Gastroesophageal sphincter (tissue), 4 donors: Measurements from ENCODE around the gene THNSL1. TPM values are rescaled to one million over a fixed set of nuclear protein-coding genes. Genes with fewer than 3 reads are reported as not detected.

Experiments used
- ATAC-seq: fragments of 150-250 bp; one replicate; pipeline ENCODE4 v1.9.1; 2016; ENCODE audit warnings: mild to moderate bottlenecking, moderate library complexity
- H3K27ac ChIP-seq, 4 donors: fragments of 200-600 bp; sonication (generic) in 3 of 4; 1 replicate in 3 of 4; 2 replicates in 1 of 4; pipeline ENCODE4 v1.5.1; 2016 to 2019
- H3K27me3 ChIP-seq: fragments of 200-600 bp; sonication (generic); one replicate; pipeline ENCODE4 v1.5.1; 2019
- H3K36me3 ChIP-seq, 2 donors: fragments of 200-600 bp; sonication (generic); one replicate each; pipeline ENCODE4 v1.5.1; 2019; ENCODE audit warnings: control low read depth in 1 of 2
- H3K4me1 ChIP-seq, 3 donors: fragments of 200-600 bp; sonication (generic); 1 replicate in 2 of 3; 2 replicates in 1 of 3; pipeline ENCODE4 v1.5.1; 2016 to 2019; ENCODE audit warnings: control low read depth in 2 of 3
- H3K4me3 ChIP-seq, 2 donors: fragments of 200-600 bp; sonication (generic); one replicate each; pipeline ENCODE4 v1.5.1; 2019; ENCODE audit warnings: mild to moderate bottlenecking in 1 of 2, moderate library complexity in 1 of 2
- H3K9me3 ChIP-seq, 3 donors: fragments of 200-600 bp; sonication (generic); one replicate each; pipeline ENCODE4 v1.5.1; 2017 to 2019; ENCODE audit warnings: control low read depth in 2 of 3
- CTCF ChIP-seq, 4 experiments: fragments of 200-600 bp in 2 of 4; fragments of 450-650 bp in 2 of 4; sonication (generic) in 1 of 4; IDR thresholded peaks; one replicate each; pipeline ENCODE4 v1.5.1; 2017 to 2019; ENCODE audit warnings: antibody characterized with exemption in 4 of 4, mild to moderate bottlenecking in 2 of 4, moderate library complexity in 2 of 4
- EP300 ChIP-seq: sonication (generic); formaldehyde crosslinking; IDR thresholded peaks from one replicate; pipeline ENCODE4 v1.6.1; 2017; ENCODE audit warnings: antibody characterized with exemption, mild to moderate bottlenecking
- POLR2A ChIP-seq, 2 donors: fragments of 450-650 bp; IDR thresholded peaks; one replicate each; pipeline ENCODE4 v1.6.1; 2017; ENCODE audit warnings: antibody characterized with exemption in 2 of 2, mild to moderate bottlenecking in 2 of 2, moderate library complexity in 1 of 2
- POLR2AphosphoS5 ChIP-seq: sonication (generic); formaldehyde crosslinking; IDR thresholded peaks from one replicate; pipeline ENCODE4 v1.6.1; 2017; ENCODE audit warnings: antibody characterized with exemption
- WGBS, 2 donors: methylation state at CpG; one replicate each; pipeline ENCODE4 v1.1.5; 2018; ENCODE audit warnings: low coverage in 1 of 2; 5-methylcytosine and 5-hydroxymethylcytosine counted together
- total RNA-seq, 4 donors: library from RNA; depleted of rRNA; stranded (reverse); fragments of >200 nt; gene quantifications; one replicate each; pipeline ENCODE4 v1.1.0, GENCODE V29; 2016

Gene THNSL1
- total RNA-seq, 4 donors from 2014 or later: 0.73 to 2.2 (median 1.3) TPM

GRCh38 chr10:25063644-25064043, 47.2 kb downstream of the THNSL1 start:
- Histone ChIP-seq H3K4me3 (no peak overlapping the region), H3K27me3 (peaks cover 4% of the 10 kb centered on the region), H3K36me3 (no peaks in the 10 kb centered on the region), H3K9me3 (no peaks in the 10 kb centered on the region), H3K27ac (no peak overlapping the region), H3K4me1 (no peaks in the 10 kb centered on the region)
- no peak for TF ChIP-seq EP300
- 91% methylated on average over 8 of the region's 8 CpGs; no CpG with 5 or more reads in 1 of the 2 donors for WGBS, 2 donors
- ATAC-seq: no peak

- no peaks in the 10 kb centered on the region for H3K9me3 ChIP-seq
- 83 to 100% methylated on average over 1 to 2 of the region's 2 CpGs for WGBS, 2 donors
These were observed 48.0 kb downstream of the THNSL1 start for GRCh38 chr10:25064401-25064800.

GRCh38 chr10:25065761-25066476, 49.5 kb downstream of the THNSL1 start:
- Histone ChIP-seq H3K4me1 (no peaks in the 10 kb centered on the region), H3K36me3 (no peaks in the 10 kb centered on the region), H3K9me3 (no peaks in the 10 kb centered on the region), H3K4me3 (no peak overlapping the region), H3K27ac (no peak overlapping the region), H3K27me3 (peaks cover 4% of the 10 kb centered on the region)
- ATAC-seq: no peak
- WGBS, 2 donors: 86 to 100% methylated on average over 2 of the region's 4 CpGs
- TF ChIP-seq EP300 (no peak), POLR2AphosphoS5 (no peak), POLR2A (IDR thresholded peaks at IDR 0.05) (no peak), CTCF (IDR thresholded peaks at IDR 0.05) (no peak)

More at GRCh38 chr10:25064401-25064800, 48.0 kb downstream of the THNSL1 start:
- Histone ChIP-seq H3K4me3 (no peak overlapping the region), H3K27ac (no peak overlapping the region), H3K4me1 (no peaks in the 10 kb centered on the region), H3K27me3 (peaks cover 4% of the 10 kb centered on the region), H3K36me3 (no peaks in the 10 kb centered on the region)
- TF ChIP-seq POLR2A (IDR thresholded peaks at IDR 0.05) (no peak), EP300 (no peak), CTCF (IDR thresholded peaks at IDR 0.05) (no peak), POLR2AphosphoS5 (no peak)
- ATAC-seq: no peak

- Histone ChIP-seq H3K27me3 (peaks cover 4% of the 10 kb centered on the region), H3K4me1 (no peaks in the 10 kb centered on the region), H3K9me3 (no peaks in the 10 kb centered on the region), H3K4me3 (no peak overlapping the region), H3K36me3 (no peaks in the 10 kb centered on the region), H3K27ac (no peak overlapping the region)
- 38 to 63% methylated on average over 7 to 10 of the region's 11 CpGs for WGBS, 2 donors
- ATAC-seq: no peak
- no peak for TF ChIP-seq POLR2A (IDR thresholded peaks at IDR 0.05)
- no peak for TF ChIP-seq CTCF (IDR thresholded peaks at IDR 0.05)
- TF ChIP-seq EP300: no peak
- TF ChIP-seq POLR2AphosphoS5: no peak
These were observed 52.0 kb downstream of the THNSL1 start for GRCh38 chr10:25068152-25069058.

- TF ChIP-seq POLR2AphosphoS5 (no peak), POLR2A (IDR thresholded peaks at IDR 0.05) (no peak), EP300 (no peak), CTCF (IDR thresholded peaks at IDR 0.05) (no peak)
- 67 to 81% methylated on average over 1 of the region's 1 CpG for WGBS, 2 donors
- Histone ChIP-seq H3K27ac (no peak overlapping the region), H3K27me3 (peaks cover 4% of the 10 kb centered on the region), H3K4me1 (no peaks in the 10 kb centered on the region), H3K9me3 (no peaks in the 10 kb centered on the region), H3K4me3 (no peak overlapping the region), H3K36me3 (no peaks in the 10 kb centered on the region)
- ATAC-seq: no peak
These were observed 54.8 kb downstream of the THNSL1 start for GRCh38 chr10:25071227-25071626.
